HG03520 (cell line): ENCODE data around the gene SLN.
A peak's percentile ranks its signal among the peaks of the same experiment; 100 is the strongest.

Source experiments
- ATAC-seq: cut with Tn5 transposase; IDR thresholded peaks from one replicate; pipeline ENCODE4 v1.9.1; 2021; ENCODE audit warnings: mild to moderate bottlenecking, moderate library complexity; ENCODE audit not compliant: unreplicated experiment

SLN gene

GRCh38 chr11:107719557-107720302 lies 7.9 kb upstream of the SLN start:
- no peak for ATAC-seq

DNA sequence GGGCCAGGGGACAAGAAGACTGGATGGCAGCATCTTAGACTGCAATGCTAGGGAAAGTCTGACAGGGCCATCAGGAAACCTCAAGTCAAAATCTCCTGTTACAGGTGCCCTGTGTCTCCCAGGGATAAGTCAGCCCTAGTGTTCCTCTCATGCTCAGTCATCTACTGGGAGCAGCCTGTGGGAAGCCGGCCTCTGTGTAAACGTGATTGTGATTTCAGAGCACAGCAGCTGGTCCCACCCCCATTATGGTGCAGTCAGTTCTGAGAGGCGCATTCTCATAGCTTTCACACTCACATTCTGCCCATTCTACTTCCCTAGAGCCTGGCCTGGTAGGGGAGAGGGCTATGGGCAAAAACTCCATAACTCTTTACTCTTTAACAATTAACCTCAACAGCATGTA lies 7.2 kb upstream of the SLN start:
- ATAC-seq: no peak

GRCh38 chr11:107716884-107717532 lies 5.2 kb upstream of the SLN start:
- no peak for ATAC-seq

DNA sequence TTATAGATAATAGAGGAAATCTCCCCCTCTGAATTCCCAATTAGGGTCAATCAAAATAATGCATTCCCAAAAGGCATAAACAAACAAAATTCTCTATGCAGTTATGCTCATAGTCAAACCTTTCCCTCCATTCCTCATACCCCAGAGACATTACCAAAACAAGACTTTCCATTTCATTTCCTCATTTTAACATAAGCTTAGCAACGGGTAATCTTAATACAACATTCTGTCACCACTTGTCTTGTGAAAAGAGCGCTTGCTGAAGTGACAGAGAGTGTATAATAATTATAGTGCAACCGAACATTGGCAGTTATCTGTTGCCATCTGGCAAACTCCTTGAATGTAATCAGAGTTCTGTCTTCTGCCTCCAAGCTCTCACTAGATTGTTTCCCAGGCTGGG lies 1.2 kb upstream of the SLN start:
- no peak for ATAC-seq

DNA sequence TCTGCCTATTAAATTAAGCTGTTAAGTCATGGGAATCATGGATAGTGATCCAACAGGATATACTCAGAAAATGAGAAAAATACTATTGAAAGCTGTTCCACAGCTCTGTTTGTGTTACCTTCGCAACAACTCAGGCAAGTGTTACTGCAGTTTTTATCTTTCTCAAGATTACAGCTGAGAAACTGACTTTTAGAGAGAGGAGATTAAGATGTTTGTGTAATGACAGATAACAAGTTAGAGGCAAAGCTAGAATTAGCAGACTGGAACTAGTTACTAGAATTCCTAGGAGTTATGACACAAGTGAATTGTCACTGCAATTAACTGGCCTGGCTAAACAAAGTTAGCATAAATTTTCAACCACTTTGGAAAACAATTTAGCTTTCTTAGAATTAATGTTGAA lies 1.6 kb downstream of the SLN start:
- ATAC-seq: no peak

DNA sequence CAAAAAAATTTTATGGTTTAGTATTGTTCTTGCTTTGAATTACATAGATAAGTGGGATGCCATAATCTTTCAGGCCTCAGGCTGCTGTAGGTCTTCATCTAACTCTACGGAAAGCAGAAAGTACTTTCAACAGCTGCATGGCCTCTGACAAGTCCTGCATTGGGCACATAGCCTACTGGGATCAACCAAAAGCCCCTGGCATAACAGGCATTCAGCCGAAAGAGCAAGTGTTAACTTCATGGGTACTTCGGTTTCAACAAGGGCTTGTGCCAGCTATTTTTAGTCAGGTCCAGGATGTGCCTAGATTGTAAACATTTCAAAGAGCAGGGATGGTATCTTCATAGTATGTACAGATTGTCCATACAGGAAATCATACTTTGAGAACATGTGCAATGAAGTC lies 3.1 kb downstream of the SLN start:
- ATAC-seq: no peak

GRCh38 chr11:107707807-107708206 lies 4.0 kb downstream of the SLN start:
- ATAC-seq: no peak

DNA sequence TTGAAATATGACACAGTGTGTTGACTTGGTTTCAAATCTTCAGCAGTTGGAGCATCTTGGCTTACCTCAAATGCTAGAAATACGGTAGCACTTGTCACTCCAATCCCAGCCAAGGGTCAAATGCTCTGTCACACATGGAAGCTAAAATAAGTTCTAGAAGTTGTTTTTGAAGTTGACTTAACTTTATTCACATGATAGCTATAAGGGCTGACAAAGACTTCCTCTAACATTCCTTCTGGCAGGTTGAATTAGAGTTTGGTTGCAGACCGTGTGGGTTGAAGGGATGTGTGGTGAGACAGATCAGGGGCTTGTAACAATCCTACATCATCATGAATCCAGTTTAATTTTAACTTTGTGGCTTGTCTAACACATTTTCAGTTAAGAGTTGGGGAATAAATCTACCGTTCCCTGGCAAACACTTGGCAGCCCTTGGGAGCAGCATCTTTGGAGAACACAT lies 4.6 kb downstream of the SLN start:
- no peak for ATAC-seq

DNA sequence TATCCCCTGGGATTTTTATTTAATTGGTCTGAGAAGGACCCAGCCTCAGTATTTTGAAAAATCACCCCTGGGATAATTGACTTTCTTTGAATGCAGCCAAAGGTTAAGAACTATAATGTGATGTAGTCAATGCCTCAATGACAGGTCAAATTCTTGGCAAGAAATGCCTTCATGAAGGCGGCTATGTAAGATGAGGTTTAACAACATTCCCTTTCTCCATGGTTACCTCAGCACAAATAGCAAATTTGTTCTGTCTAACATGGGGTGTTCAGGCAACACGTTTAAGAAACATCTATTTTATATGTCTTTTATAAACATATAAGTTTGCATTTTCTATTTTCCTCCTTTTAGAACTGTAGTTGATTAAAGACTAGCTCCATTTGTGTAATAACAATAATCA lies 5.3 kb downstream of the SLN start:
- ATAC-seq: no peak

DNA sequence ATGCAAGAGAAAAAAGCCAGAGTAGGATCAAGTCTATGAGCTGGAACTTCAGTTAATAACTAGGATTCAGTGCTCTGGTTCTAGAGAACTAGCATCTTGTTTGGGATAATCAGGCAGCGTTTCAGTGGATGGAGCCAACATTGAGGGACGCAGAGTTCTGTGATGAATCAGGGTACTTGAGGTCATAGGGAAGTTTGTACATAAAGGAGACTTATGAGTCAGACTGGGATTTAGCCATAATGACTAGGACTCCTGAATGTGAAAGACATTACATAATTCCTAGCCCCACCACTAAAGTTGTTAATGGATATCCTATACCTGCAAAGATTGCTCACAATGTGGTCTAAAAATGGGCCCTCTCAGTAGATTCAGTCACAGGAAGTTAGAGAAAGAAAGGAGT lies 6.8 kb downstream of the SLN start:
- ATAC-seq: no peak

GRCh38 chr11:107704451-107704850 lies 7.4 kb downstream of the SLN start:
- ATAC-seq: no peak

GRCh38 chr11:107702723-107703122 lies 9.1 kb downstream of the SLN start:
- no peak for ATAC-seq

GRCh38 chr11:107702109-107702660 lies 9.7 kb downstream of the SLN start:
- no peak for ATAC-seq

- ATAC-seq: no peak
Measured at GRCh38 chr11:107699371-107700285, 12.2 kb downstream of the SLN start.

DNA sequence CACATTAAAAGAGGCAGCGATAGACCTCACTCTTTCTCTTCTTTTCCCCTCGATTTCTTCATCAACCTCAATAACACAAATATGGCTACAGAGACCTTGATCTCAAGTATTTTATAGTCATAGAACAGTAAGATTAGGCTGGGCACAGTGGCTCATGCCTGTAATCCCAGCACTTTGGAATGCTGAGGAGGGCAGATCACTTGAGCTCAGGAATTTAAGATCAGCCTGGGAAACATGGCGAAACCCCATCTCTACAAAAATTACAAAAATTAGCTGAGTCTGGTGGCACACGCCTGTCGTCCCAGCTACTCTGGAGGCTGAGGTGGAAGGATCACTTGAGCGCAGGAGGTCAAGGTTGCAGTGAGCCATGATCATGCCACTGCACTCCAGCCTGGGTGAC lies 14.6 kb downstream of the SLN start:
- ATAC-seq: no peak

DNA sequence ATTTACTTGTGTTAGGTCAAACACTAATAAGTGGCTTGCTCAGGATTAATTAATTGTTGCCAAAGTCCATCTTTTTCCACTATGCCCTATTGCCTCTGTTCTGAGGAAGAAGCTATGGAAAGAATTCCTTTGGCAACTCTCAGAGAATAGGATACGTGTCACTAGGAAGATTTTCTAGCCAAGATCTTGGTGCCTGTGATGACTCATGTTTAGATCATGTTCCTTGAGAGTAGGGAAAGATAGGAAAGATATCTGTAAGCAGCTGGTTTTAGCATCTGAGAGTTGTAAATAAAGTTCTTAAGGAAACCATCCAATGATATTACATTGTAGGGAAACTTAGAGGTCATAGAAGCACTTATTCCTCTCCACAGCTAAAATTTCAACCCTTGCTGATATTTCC lies 15.7 kb downstream of the SLN start:
- no peak for ATAC-seq

- ATAC-seq: no peak
Measured at GRCh38 chr11:107695446-107695845, 16.4 kb downstream of the SLN start.

- no peak for ATAC-seq
Measured at GRCh38 chr11:107691000-107691750, 20.7 kb downstream of the SLN start.

DNA sequence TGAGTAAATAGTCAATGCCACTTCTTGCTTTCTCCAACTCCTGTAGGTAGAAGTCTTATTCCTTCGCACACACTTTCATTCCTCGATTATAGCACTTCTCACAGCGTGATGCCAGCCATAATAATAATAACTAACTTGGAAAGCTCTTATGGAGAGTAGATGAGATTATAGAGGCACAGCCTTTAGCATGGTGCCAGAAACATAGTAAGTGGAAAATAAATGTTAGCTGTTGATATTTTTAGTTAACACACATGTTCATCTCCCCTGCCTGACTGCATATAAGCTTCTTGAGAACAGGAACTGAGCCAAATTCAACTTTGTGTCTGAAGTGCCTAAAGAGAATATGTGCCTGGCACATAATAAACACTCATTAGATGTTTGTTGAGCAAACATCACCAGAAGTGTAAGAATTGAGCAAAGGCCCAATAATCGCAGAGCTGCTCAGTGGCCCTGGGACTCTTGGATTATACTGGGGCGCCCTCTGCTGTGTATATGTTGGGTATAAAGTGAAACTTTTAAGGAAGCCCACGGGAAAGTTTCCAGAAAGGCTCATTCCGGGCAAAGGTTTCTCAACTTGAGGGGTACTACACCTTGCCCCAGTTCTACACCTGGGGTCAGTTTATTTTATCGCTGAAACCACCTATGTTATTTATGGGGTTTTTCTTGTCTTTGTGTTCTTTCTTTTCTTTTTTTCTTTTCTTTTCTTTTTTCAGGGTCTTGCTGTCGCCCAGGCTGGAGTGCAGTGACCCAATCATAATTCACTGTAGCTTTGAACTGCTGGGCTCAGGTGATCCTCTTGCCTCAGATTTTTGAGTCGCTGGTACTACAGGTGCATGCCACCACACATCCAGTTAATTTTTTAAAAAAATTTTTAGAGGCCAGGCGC lies 22.3 kb downstream of the SLN start:
- ATAC-seq: peak; percentile 68
